ENCODE measurements around the gene PTBP3. TPM values are rescaled to one million over a fixed set of nuclear protein-coding genes. Genes with fewer than 3 reads are reported as not detected.

Gene PTBP3
- total and polyA plus RNA-seq, 2 of the 13 experiments (the other 11 are each of a cell fraction or from before 2014, with no cell fraction given), result 52.8 to 61.1 TPM

- TF ChIP-seq NPAS2 (CRISPR knock-in tag; IDR thresholded peaks at IDR 0.05; ENCODE audit: borderline replicate concordance), result no peak
- no peak for TF ChIP-seq SMAD1 (CRISPR knock-in tag; IDR thresholded peaks at IDR 0.05; ENCODE audit: borderline replicate concordance, low read depth)
- no peak for TF ChIP-seq ZNF549 (CRISPR knock-in tag; IDR thresholded peaks at IDR 0.05)
- no peak for TF ChIP-seq ZFP37 (CRISPR knock-in tag; IDR thresholded peaks at IDR 0.05; ENCODE audit: borderline replicate concordance)
- TF ChIP-seq MAFK (conservative IDR thresholded peaks at IDR 0.05 in 1 of 2, IDR thresholded peaks at IDR 0.05 in 1 of 2; ENCODE audit: low read length in 2 of 2), result no peak
- TF ChIP-seq ZNF546 (CRISPR knock-in tag; conservative IDR thresholded peaks at IDR 0.05), result no peak
- no peak for TF ChIP-seq ATF1 (CRISPR knock-in tag; IDR thresholded peaks at IDR 0.05)
- TF ChIP-seq, protein P1, sequence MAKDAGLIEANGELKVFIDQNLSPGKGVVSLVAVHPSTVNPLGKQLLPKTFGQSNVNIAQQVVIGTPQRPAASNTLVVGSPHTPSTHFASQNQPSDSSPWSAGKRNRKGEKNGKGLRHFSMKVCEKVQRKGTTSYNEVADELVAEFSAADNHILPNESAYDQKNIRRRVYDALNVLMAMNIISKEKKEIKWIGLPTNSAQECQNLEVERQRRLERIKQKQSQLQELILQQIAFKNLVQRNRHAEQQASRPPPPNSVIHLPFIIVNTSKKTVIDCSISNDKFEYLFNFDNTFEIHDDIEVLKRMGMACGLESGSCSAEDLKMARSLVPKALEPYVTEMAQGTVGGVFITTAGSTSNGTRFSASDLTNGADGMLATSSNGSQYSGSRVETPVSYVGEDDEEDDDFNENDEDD (CRISPR knock-in tag; IDR thresholded peaks at IDR 0.05; ENCODE audit: borderline replicate concordance), result no peak
- TF ChIP-seq ERF (CRISPR knock-in tag; IDR thresholded peaks at IDR 0.05), result no peak
Measured at GRCh38 chr9:112187404-112187803, 146.0 kb downstream of the PTBP3 start (continued).

DNA sequence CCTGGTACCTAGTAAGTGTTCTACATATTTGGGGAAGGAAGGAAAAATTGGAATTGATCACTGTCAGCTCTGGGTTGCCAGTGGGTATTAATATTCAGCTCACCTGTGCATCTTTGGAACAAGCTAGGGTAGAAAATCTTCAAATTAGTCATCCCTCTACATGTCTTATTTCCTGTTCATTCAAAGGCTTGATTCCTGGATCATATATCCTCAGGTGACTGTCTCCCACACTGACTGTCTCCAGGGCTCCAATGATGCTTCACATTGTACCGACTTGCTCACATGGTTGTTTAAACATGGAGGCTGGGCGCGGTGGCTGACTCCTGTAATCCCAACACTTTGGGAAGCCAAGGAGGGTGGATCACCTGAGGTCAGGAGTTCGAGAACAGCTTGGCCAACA lies 146.7 kb downstream of the PTBP3 start:
- no peak overlapping the region for H2AFZ ChIP-seq (ENCODE audit: low read length)
- H3K4me3 ChIP-seq (replicated peaks in 1 of 3; ENCODE audit: insufficient read depth in 1 of 3, low read depth in 2 of 3, low read length in 3 of 3), result no peak overlapping the region
- H4K20me1 ChIP-seq (ENCODE audit: insufficient read depth, low read length), result no peaks in the 10 kb centered on the region
- DNase-seq (ENCODE audit: low spot score) (no peak), FAIRE-seq (no peak), ATAC-seq (no peak)
- POLR2A ChIA-PET, result no interaction called here
- H3K36me3 ChIP-seq (replicated peaks in 1 of 2; ENCODE audit: control insufficient read depth in 1 of 2, insufficient read depth in 2 of 2, low read length in 2 of 2), result no peaks in the 10 kb centered on the region
- no peaks in the 10 kb centered on the region for H3K9me3 ChIP-seq (ENCODE audit: low read length)
- intact Hi-C loops (cut with micrococcal nuclease; ENCODE audit: unreplicated experiment), result no loop called here
- BruUV-seq (replicated peaks), result no TSS peak
- in situ Hi-C loops (cut with HindIII; ENCODE audit: extremely low pct_ligation_motif_present, low pct_unique_long_range_greater_than_20kb), result no loop called here
- CTCF ChIA-PET (ENCODE audit: low intra/inter-chr PET ratio, low total read pairs), result no interaction called here
- H3K9ac ChIP-seq (ENCODE audit: insufficient read depth, low read depth, low read length), result no peak overlapping the region
- no peaks in the 10 kb centered on the region for H3K4me1 ChIP-seq (ENCODE audit: insufficient read depth, low read length)
- no peak overlapping the region for H3K27ac ChIP-seq (ENCODE audit: extremely low read length, insufficient read depth, low read length)
- H3K79me2 ChIP-seq (ENCODE audit: insufficient read depth, low read length), result no peaks in the 10 kb centered on the region
- no peak overlapping the region for H3K4me2 ChIP-seq (ENCODE audit: low read depth, low read length)
- no peaks in the 10 kb centered on the region for H3K27me3 ChIP-seq (ENCODE audit: control insufficient read depth in 1 of 2, insufficient read depth in 2 of 2, low read length in 2 of 2)
- WGBS (ENCODE audit: low lambda C conversion rate), result 92% methylated on average over 4 of the region's 4 CpGs
- TF ChIP-seq ZNF782 (CRISPR knock-in tag; IDR thresholded peaks at IDR 0.05; ENCODE audit: borderline replicate concordance) (no peak), NFAT5 (CRISPR knock-in tag; IDR thresholded peaks at IDR 0.05) (no peak), POLR2AphosphoS5 (IDR thresholded peaks at IDR 0.05; ENCODE audit: low read depth, low read length) (no peak), JARID2 (CRISPR knock-in tag; IDR thresholded peaks at IDR 0.05; ENCODE audit: insufficient replicate concordance) (no peak), HNRNPK (IDR thresholded peaks at IDR 0.05; ENCODE audit: low read depth, low read length, poor library complexity, severe bottlenecking) (no peak), TBL1XR1 (IDR thresholded peaks at IDR 0.05; ENCODE audit: borderline replicate concordance, low read length, partially characterized antibody) (no peak), ZNF282 (IDR thresholded peaks at IDR 0.05; ENCODE audit: partially characterized antibody) (no peak), MBNL3 (CRISPR knock-in tag; conservative IDR thresholded peaks at IDR 0.05) (no peak)
- TF ChIP-seq, protein P2, sequence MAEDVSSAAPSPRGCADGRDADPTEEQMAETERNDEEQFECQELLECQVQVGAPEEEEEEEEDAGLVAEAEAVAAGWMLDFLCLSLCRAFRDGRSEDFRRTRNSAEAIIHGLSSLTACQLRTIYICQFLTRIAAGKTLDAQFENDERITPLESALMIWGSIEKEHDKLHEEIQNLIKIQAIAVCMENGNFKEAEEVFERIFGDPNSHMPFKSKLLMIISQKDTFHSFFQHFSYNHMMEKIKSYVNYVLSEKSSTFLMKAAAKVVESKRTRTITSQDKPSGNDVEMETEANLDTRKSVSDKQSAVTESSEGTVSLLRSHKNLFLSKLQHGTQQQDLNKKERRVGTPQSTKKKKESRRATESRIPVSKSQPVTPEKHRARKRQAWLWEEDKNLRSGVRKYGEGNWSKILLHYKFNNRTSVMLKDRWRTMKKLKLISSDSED (CRISPR knock-in tag; IDR thresholded peaks at IDR 0.05), result no peak
